Mesenchymal stem cell (in vitro differentiated cells and primary cell): Measurements from ENCODE around the gene MBNL2.

Experiments
- DNase-seq: peaks from one replicate; pipeline ENCODE4 v3.0.0-alpha.2; 2013
- H2AFZ ChIP-seq: one replicate; pipeline ENCODE4 v1.6.1; 2013; ENCODE audit warnings: low read depth, mild to moderate bottlenecking, control low read depth, inconsistent platforms, low read length, moderate library complexity
- H2AK5ac ChIP-seq: 2 replicates; pipeline ENCODE4 v1.6.1; 2013; ENCODE audit warnings: low read length, moderate library complexity, mild to moderate bottlenecking, inconsistent platforms; ENCODE audit not compliant: severe bottlenecking
- H2BK120ac ChIP-seq: one replicate; pipeline ENCODE4 v1.6.1; 2013; ENCODE audit warnings: low read depth, mild to moderate bottlenecking, inconsistent platforms, low read length, moderate library complexity
- H2BK12ac ChIP-seq, 2 experiments: one replicate each; pipeline ENCODE4 v1.6.1; 2013; ENCODE audit warnings: inconsistent platforms in 2 of 2, low read length in 2 of 2, mild to moderate bottlenecking in 2 of 2, moderate library complexity in 2 of 2, control low read depth in 1 of 2
- H2BK15ac ChIP-seq: one replicate; pipeline ENCODE4 v1.6.1; 2013; ENCODE audit warnings: mild to moderate bottlenecking, low read depth, inconsistent platforms; ENCODE audit not compliant: poor library complexity, severe bottlenecking
- H2BK5ac ChIP-seq: 2 replicates; pipeline ENCODE4 v1.6.1; 2013; ENCODE audit warnings: low read depth, mild to moderate bottlenecking, low read length, control low read depth, inconsistent platforms; ENCODE audit not compliant: poor library complexity, severe bottlenecking
- H3K14ac ChIP-seq, 2 experiments: one replicate each; pipeline ENCODE4 v1.6.1; 2013; ENCODE audit warnings: inconsistent platforms in 2 of 2, low read length in 2 of 2, control low read depth in 1 of 2, mild to moderate bottlenecking in 1 of 2, moderate library complexity in 1 of 2
- H3K18ac ChIP-seq, 2 experiments: one replicate each; pipeline ENCODE4 v1.6.1; 2013; ENCODE audit warnings: inconsistent platforms in 2 of 2, low read length in 2 of 2, control low read depth in 1 of 2, low read depth in 1 of 2, mild to moderate bottlenecking in 1 of 2
- H3K23ac ChIP-seq, 2 experiments: one replicate each; pipeline ENCODE4 v1.6.1; 2013; ENCODE audit warnings: inconsistent platforms in 2 of 2, low read length in 2 of 2, mild to moderate bottlenecking in 2 of 2, moderate library complexity in 2 of 2, control low read depth in 1 of 2
- H3K27ac ChIP-seq: 2 replicates; pipeline ENCODE4 v1.5.1; 2013; ENCODE audit warnings: mild to moderate bottlenecking, moderate library complexity, low read length, control low read depth, inconsistent platforms; ENCODE audit not compliant: poor library complexity, severe bottlenecking
- H3K27me3 ChIP-seq, 2 experiments: 2 replicates each; pipeline versions ENCODE4 v1.6.1 to v1.7.0; 2013; ENCODE audit warnings: low read length in 2 of 2, mild to moderate bottlenecking in 2 of 2, moderate library complexity in 2 of 2, control low read depth in 1 of 2, inconsistent platforms in 1 of 2; ENCODE audit not compliant: control insufficient read depth in 1 of 2, insufficient read depth in 1 of 2
- H3K36me3 ChIP-seq, 2 experiments: 2 replicates each; pipeline versions ENCODE4 v1.6.1 to v1.7.0; 2013; ENCODE audit warnings: low read length in 2 of 2, control low read depth in 1 of 2, inconsistent platforms in 1 of 2, low read depth in 1 of 2, mild to moderate bottlenecking in 1 of 2; ENCODE audit not compliant: insufficient read depth in 2 of 2, control insufficient read depth in 1 of 2
- H3K4ac ChIP-seq, 2 experiments: one replicate each; pipeline ENCODE4 v1.6.1; 2013; ENCODE audit warnings: inconsistent platforms in 2 of 2, low read length in 2 of 2, mild to moderate bottlenecking in 2 of 2, moderate library complexity in 2 of 2, control low read depth in 1 of 2, low read depth in 1 of 2
- H3K4me1 ChIP-seq: 2 replicates; pipeline ENCODE4 v1.6.1; 2013; ENCODE audit warnings: low read depth, low read length, control low read depth; ENCODE audit not compliant: control insufficient read depth, insufficient read depth
- H3K4me2 ChIP-seq: 2 replicates; pipeline ENCODE4 v1.6.1; 2013; ENCODE audit warnings: low read length, mild to moderate bottlenecking, inconsistent platforms; ENCODE audit not compliant: poor library complexity, severe bottlenecking
- H3K4me3 ChIP-seq, 2 experiments: 2 replicates each; pipeline versions ENCODE4 v1.5.1 to v1.7.0; 2013; ENCODE audit warnings: low read length in 2 of 2, mild to moderate bottlenecking in 2 of 2, control low read depth in 1 of 2, low read depth in 1 of 2; ENCODE audit not compliant: insufficient read depth in 1 of 2
- H3K79me1 ChIP-seq: replicated peaks from 2 replicates; pipeline ENCODE4 v1.6.1; 2013; ENCODE audit warnings: mild to moderate bottlenecking, control low read depth, low read length, inconsistent platforms; ENCODE audit not compliant: poor library complexity, severe bottlenecking
- H3K9ac ChIP-seq: 2 replicates; pipeline ENCODE4 v1.7.0; 2013; ENCODE audit warnings: mild to moderate bottlenecking, low read length, moderate library complexity
- H3K9me3 ChIP-seq: 2 replicates; pipeline ENCODE4 v1.7.0; 2013; ENCODE audit warnings: mild to moderate bottlenecking, low read length; ENCODE audit not compliant: control insufficient read depth
- H4K8ac ChIP-seq: one replicate; pipeline ENCODE4 v1.6.1; 2013; ENCODE audit warnings: inconsistent platforms, mild to moderate bottlenecking, low read length, moderate library complexity
- H4K91ac ChIP-seq: one replicate; pipeline ENCODE4 v1.6.1; 2013; ENCODE audit warnings: mild to moderate bottlenecking, low read length, inconsistent platforms
- WGBS: methylation state at CpG from one replicate; pipeline ENCODE4 v1.1.7; 2013; ENCODE audit warnings: mixed read lengths; 5-methylcytosine and 5-hydroxymethylcytosine counted together

MBNL2 gene

DNA sequence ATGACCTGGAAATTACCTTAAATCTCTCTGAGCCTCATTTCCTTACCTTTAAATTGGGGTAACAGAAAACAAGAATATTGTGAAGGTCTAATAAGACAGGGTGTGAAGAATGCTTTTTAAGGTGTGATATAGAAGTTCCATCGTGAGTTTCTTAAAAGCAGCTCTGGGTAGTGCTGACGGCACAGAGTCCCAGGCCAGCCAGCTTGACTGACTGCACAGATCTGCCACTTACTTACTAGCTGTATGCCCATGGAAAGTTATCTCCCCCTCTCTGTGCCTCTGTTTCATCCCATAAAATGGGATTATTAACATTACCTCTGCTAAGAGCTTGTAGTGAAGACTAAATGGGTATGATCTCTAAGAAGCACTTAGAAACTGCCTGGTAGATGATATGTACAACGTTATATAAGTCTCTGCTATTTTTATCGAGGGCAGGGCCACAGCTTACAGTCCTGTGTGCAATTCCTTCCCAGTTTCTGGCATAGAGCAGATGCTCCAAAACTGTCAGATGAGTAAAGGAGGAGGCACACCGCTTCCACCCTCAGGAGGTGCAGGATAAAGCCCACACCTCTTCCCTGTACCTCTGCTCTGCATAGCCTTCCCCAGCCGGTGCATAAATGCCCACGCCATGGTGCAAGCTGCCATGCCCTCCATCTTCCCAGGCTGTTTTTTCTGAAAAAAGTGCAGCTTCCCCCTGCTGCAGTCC is 99.6 kb downstream of the MBNL2 start:
- Histone ChIP-seq H3K36me3 (peaks cover 0 to 8% of the 10 kb centered on the region in 2 experiments), H3K9me3 (no peaks in the 10 kb centered on the region), H3K14ac (no peak overlapping the region), H3K4me3 (no peak overlapping the region), H2AFZ (no peak overlapping the region), H3K9ac (no peak overlapping the region), H2BK12ac (no peak overlapping the region), H2AK5ac (peak overlapping the region; percentile 31), H2BK120ac (no peak overlapping the region), H3K23ac (peak overlapping the region in 1 of 2 experiments; percentile 13), H3K27ac (no peak overlapping the region), H3K79me1 (peaks cover 36% of the 10 kb centered on the region), H2BK15ac (no peak overlapping the region), H3K18ac (no peak overlapping the region), H3K4ac (no peak overlapping the region), H3K4me2 (no peak overlapping the region), H4K8ac (peak overlapping the region; percentile 14), H2BK5ac (no peak overlapping the region), H3K4me1 (peaks cover 10% of the 10 kb centered on the region), H4K91ac (no peak overlapping the region), H3K27me3 (no peaks in the 10 kb centered on the region)
- DNase-seq: no peak
- WGBS: 91% methylated on average over 7 of the region's 7 CpGs

DNA sequence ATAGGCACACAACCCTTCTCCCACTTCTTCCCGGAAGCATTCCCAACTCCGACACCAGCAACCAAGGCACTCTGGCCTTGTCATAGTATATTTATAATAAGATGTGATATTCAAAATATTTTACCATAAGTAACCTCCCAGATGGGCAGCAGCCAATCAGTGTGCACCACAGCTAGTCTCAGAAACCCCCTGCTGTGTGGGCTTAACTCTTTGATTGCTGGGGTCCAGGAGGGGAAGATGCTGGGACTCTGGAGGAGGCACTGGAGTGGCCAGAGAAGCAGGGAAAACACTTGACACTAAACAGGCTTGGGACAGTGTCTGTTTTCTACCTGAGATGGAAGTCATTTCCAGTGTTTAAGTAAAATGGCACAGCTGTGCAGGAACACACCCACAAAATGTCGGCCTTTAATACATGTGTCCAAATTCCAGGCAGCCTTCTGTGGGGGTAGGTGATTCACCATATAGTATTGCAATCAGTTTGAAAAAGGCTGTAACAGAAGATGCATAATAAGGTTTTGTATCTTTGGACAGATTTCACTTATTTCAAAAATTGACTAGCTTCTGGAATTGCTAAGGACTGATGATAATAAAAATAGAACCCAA is 100.7 kb downstream of the MBNL2 start:
- Histone ChIP-seq H3K4me3 (no peak overlapping the region), H4K91ac (no peak overlapping the region), H2BK12ac (no peak overlapping the region), H4K8ac (no peak overlapping the region), H3K79me1 (peaks cover 32% of the 10 kb centered on the region), H3K9me3 (no peaks in the 10 kb centered on the region), H2AK5ac (no peak overlapping the region), H3K27ac (no peak overlapping the region), H3K9ac (no peak overlapping the region), H2AFZ (no peak overlapping the region), H3K4ac (no peak overlapping the region), H2BK5ac (no peak overlapping the region), H3K23ac (no peak overlapping the region), H2BK15ac (no peak overlapping the region), H3K4me2 (no peak overlapping the region), H2BK120ac (no peak overlapping the region), H3K18ac (no peak overlapping the region), H3K4me1 (peaks cover 10% of the 10 kb centered on the region), H3K27me3 (no peaks in the 10 kb centered on the region), H3K14ac (peak overlapping the region in 1 of 2 experiments; percentile 39), H3K36me3 (peaks cover 0 to 6% of the 10 kb centered on the region in 2 experiments)
- no peak for DNase-seq
- 93% methylated on average over 1 of the region's 3 CpGs for WGBS

DNA sequence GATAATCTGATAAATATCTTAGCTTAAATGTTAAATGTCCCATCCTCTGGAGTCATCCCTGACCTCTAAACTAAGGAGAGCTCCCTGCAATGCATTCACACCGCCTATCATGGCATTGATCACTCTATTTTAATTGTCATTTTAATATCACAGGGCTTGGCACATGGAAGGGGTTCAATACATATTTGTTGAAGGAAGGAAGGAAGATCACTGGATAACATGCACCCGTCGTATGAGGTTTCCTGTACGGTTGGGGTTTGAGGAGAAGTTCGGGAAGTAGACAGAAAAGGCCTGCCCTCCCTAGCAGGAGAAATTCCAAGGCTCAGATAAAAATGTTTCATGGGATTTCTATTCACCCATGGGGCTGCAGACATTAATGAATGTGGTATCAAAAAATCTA is 102.0 kb downstream of the MBNL2 start:
- Histone ChIP-seq H3K27ac (no peak overlapping the region), H4K8ac (no peak overlapping the region), H2BK120ac (no peak overlapping the region), H3K14ac (no peak overlapping the region), H3K9ac (no peak overlapping the region), H4K91ac (no peak overlapping the region), H3K18ac (no peak overlapping the region), H3K4me3 (no peak overlapping the region), H3K4me2 (no peak overlapping the region), H2BK12ac (no peak overlapping the region), H2AFZ (no peak overlapping the region), H3K27me3 (no peaks in the 10 kb centered on the region), H3K9me3 (no peaks in the 10 kb centered on the region), H2BK15ac (no peak overlapping the region), H2AK5ac (no peak overlapping the region), H3K79me1 (peaks cover 23% of the 10 kb centered on the region), H3K23ac (no peak overlapping the region), H3K4me1 (peaks cover 8% of the 10 kb centered on the region), H3K4ac (no peak overlapping the region), H3K36me3 (peaks cover 0 to 2% of the 10 kb centered on the region in 2 experiments), H2BK5ac (no peak overlapping the region)
- no peak for DNase-seq
- over 99% methylated on average over 4 of the region's 5 CpGs for WGBS

DNA sequence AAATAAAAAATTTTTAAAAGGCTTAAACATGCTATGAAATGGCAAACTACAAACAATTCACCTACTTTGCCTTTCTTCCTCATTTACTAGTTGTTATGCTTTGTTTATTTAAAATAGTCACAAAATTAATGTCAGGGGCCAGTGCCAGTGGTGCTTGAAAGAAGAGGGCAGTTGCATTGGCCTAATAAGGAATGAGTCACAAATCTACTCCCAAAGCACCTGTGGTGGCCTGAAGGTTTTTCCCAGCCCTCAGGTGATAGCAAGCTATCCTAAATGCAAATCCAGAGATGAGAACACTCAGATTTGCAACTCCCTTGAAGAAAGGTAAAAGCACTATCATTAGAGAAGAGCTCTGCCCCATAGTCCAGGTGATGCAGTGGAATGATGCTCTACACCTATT is 103.6 kb downstream of the MBNL2 start:
- Histone ChIP-seq H3K4me1 (peaks cover 11% of the 10 kb centered on the region), H4K8ac (no peak overlapping the region), H2AK5ac (no peak overlapping the region), H3K23ac (no peak overlapping the region), H3K18ac (no peak overlapping the region), H2BK15ac (no peak overlapping the region), H3K4ac (no peak overlapping the region), H3K9me3 (no peaks in the 10 kb centered on the region), H3K27me3 (no peaks in the 10 kb centered on the region), H3K14ac (no peak overlapping the region), H3K79me1 (peaks cover 23% of the 10 kb centered on the region), H3K27ac (no peak overlapping the region), H2BK12ac (no peak overlapping the region), H3K36me3 (peaks cover 0 to 5% of the 10 kb centered on the region in 2 experiments), H2AFZ (no peak overlapping the region), H4K91ac (no peak overlapping the region), H3K4me3 (no peak overlapping the region), H2BK120ac (no peak overlapping the region), H3K4me2 (no peak overlapping the region), H2BK5ac (no peak overlapping the region), H3K9ac (no peak overlapping the region)
- no peak for DNase-seq
